ENCODE results near the gene PACRG.
"Not testable (repeated sequence)": the region's sequence is repeated elsewhere in the genome, so short reads cannot be mapped to it uniquely, and the experiment has no call there.

Gene PACRG

DNA sequence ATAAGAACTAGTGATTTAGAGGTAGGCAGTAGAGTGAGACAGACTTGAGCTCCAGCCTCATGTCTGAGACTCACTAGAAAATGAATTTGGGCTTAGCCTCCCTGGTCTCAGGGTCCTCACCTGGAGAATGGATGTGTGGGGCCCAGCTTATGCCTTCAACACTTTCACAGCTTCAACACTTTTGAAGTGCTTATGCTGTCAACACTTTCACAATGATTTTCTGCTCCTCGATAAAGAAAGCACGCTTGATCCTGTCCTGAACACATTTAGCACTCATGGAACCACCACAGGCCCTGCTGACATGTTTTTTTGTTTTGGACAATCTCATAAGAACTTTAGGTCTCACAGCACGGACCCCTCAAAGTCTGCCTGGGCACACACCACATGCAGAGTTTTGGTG lies 229.3 kb downstream of the PACRG start:
- DNase-seq = no peak

DNA sequence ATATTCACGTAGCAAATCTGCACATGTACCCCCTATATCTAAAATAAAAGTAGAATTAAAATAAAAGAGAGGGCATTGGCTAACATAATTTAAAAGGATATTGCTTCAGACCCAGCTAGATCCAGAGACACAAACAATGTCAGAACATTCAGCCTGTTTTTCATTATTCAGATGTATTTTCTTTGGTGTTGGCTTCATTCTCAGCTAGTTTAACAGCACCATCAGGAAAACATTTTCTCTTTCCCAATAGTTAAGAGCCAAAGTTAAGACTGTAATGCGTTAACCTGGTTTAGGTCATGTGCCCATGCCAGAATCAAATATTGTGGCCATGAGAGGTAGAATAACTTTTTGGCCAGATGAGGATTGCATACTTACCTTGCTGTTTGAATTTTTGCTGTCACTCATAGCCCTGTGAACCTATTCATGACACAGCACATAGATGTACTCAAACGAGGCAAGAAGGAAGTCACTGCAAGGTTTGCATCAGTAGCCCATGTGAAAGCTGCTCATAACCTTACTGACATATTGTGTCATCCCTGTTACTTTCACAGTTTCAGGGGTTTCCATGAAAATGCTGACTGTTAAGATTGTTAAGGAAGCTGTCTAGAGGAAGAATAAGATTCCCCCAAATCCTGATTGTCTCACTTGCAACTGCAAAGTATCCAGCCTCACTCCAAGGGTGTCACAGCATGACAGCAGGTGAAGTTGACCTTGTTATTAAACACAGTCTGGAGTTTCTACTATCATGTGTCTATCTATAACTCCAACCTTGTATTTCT lies 233.1 kb downstream of the PACRG start:
- no peak for DNase-seq

DNA sequence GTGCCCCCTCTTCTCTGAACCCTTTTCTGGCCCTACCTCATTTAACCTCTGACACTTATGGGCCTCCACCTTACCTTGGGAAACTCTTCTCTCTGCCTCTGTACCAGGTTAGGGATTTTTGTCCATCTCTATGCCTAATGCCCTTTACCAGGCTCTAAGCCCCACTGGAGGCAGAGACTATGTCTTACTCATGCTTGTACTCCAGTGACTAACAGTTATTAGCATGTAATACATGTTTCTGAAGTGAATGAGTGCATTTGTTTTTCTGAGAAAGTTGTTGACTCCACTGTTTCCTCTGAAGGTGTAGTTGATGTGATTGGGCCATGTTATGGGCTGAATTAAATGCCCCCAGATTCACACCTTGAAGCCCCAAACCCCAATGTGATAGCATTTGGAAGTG lies 234.3 kb downstream of the PACRG start:
- no peak for DNase-seq

DNA sequence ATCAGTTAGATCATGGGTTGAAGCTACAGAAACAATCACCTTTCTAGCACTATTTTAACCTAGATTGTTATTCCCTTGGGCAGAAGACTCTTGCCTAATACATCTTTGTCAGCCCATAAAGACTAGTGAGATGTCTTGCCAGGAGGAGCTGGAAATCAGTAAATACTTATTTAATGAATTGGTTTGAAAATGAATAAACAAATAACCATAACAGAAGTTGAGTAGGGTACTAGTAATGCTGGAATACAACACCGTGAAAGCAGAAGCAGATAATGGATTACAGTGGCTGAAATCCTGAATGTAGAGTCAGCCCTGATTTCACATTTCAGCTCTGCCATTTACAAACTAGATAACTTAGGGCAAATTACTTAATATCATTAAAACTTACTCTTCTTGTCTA lies 236.1 kb downstream of the PACRG start:
- no peak for DNase-seq

DNA sequence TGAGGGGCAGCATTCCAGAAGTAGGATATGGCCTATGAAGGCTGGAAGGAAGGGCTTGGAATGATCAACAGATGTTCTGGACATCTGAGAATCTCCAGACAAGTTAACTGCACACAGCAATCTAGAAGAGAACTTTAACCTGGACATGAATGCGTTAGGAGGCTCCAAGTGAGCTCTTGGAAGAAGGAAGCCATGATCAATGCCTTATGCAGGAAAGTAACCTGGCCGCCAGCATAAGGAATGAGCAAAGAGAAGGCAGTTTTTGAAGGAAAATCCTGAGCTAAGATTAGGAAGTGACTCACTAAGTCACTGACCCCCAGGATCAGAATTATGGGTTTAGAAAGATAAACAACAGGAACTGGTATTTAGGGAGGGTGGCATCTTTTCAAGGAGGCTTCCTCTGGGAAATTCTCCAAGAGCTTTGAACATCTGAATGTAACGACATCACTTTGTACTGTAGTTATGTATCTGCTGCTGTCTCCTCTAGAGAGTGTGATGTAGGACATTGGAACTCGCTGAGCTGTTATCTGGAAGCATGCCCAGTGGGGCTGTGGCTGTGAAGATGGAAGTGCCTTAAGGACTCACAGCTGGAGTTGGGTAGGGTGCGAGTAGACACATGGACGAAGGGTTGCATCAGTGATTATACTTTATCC lies 236.8 kb downstream of the PACRG start:
- peak; percentile 8 for DNase-seq

DNA sequence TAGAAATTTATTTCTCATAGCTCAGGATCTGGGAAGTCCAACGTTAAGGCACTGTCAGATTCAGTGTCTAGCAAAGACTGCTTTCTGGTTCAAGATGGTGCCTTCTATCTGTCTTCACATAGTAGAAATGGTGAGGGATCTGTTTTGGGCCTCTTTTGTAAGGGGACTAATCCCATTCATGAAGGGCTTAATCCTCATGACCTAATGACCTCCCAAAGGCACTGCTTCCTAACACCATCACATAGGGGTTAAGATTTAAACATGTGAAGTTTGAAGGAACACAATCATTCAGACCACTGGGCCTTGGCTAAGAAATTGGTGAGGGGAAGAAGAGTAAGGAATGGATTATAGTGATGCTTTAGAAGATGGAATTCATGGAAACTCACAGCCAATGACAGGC lies 237.6 kb downstream of the PACRG start:
- no peak for DNase-seq

DNA sequence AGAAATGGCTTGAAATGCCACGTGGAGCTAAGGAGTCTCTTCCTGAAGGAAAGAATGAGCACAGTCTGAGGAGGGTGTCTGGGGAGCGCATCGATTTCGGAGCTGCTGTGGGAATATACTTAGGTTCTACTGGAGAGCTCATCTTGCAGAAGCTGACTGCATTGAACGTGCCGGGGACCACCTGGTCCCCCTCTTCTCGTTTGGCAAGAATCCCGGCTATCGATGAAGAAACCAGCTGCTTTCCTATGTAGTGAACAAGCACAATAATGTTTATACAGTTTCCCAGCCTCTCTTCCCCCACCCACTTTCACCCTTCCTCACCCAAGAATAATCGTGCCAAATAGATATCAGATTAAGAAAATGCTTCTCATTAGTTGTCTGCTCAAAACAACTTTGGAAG lies 242.5 kb downstream of the PACRG start:
- DNase-seq = no peak

DNA sequence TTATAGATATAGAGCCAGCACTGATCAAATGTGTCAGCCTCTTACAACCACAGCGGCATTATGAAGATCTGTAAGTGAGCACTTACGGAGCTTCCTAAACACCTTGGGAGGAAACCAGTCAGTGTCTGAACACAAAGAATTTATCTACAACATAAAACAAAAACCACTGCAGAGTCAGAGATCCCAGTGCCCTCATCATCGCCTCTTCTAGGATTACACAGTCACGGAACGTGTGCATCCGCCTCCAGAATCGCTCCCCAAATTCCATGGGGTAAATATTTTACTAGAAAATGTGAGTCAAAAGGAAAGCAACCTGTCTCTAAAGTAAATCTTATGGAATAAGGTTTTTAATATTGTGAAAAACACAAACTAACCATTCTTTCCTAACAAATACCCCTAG lies 243.6 kb downstream of the PACRG start:
- DNase-seq = no peak

- DNase-seq = no peak
Observed at GRCh38 chr6:162973151-162973872, 245.5 kb downstream of the PACRG start.

- DNase-seq = no peak
Observed at GRCh38 chr6:162973980-162974379, 246.2 kb downstream of the PACRG start.

DNA sequence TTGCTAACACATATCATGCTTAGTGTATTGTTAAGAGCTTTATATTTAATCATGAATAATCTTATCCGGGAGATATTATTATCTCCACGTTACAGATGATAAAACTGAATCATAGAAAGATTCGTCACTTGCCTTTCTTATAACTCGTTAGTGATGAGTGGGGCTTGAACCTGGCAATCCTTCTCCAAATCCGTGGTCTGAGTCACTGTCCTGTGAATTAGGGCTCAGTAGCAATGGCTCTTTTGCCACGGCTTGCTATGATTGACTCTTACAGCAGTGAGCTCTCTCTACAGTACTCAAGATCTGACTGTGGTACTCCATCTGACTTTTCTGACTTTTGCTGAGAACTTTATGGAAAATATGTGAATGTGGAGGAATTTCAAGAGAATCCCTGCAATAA lies 246.9 kb downstream of the PACRG start:
- DNase-seq = no peak

DNA sequence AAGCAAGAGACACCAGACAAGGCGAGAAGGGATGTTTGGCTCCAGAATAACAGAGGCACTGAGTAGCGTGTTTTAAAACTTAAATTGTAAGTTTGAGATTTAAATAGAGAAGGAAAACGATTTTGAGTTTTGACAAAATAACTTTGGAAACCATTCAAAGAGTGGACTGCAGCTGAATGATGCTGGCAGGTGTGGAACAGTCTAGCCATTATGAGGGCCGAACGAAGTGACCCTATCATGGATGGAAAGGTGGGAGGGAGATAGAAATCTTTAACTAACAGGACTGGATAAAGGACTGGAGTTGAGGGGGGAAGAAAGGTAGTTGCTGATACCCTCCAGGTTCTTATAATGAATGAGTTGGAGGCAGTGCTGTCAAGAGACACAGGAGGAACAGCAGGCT lies 248.4 kb downstream of the PACRG start:
- no peak for DNase-seq

DNA sequence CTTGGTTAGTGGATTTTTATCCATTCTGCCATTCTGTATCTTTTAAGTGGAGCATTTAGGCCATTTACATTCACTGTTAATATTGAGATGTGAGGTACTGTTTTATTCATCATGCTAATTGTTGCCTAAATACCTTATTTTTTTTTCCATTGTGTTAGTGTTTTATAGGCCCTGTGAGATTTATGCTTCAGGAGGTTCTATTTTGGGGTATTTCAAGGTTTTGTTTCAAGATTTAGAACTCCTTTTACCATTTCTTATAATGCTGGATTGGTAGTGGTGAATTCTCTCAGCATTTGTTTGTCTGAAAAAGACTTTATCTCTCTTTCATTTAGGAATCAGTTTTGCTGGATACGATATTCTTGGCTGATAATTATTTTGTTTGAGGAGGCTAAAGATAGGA lies 255.5 kb downstream of the PACRG start:
- DNase-seq = not testable (repeated sequence)

GRCh38 chr6:162998777-162999176 lies 271.0 kb downstream of the PACRG start:
- DNase-seq = no peak

DNA sequence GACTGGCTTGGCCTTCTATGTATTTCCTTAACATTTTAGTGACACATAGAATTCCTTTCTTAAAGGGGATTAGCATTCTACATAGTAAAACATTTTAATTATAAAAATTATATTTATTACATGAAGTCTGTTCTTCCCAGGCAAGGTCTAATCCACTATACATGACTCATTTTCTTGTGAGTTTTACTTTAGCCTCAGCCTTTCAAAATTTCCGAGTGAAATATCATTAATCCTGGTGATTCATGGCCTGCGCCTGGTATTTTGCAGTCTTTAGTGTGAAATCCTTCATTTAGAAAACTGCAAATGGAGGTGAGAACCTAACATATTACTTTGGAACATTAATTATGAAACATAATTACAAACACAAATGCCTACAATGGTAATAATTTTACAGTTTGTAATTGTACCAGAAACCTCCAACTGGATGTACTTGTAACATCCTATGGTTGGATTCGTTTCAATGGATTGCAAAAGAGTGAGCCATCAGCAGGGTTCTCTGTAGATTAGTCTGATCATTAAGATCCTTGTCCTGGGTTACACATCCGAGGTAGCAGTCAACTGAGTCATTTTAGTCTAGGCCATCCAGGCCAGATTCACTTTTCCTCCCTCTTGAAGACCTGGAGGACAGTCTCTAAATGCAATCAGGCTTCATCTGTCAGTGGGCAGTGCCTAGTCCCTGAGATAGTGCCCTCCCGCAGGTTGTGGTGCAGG lies 272.0 kb downstream of the PACRG start:
- DNase-seq = no peak

- DNase-seq = no peak
Observed at GRCh38 chr6:163001330-163001729, 273.6 kb downstream of the PACRG start.

- no peak for DNase-seq
Observed at GRCh38 chr6:163008186-163008585, 280.4 kb downstream of the PACRG start.

DNA sequence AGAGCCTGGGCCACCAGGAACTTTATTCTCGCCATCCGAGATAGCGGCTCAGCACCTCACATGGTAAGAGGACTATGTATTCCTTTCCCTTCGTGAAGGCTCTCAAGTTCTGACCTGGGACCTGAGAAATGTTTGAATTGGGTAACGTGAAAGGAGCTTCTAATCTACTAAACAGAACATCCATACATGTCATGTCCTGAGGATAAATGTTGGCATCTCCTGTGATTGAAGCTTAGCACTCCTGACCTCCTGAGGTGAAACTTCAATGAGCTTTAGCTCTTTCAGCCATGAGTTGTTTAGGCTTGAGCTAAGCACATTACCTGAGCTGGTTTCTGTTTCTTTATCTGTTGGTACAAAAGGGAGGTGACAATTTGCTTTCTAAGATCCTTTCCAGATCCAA lies 280.9 kb downstream of the PACRG start:
- no peak for DNase-seq

DNA sequence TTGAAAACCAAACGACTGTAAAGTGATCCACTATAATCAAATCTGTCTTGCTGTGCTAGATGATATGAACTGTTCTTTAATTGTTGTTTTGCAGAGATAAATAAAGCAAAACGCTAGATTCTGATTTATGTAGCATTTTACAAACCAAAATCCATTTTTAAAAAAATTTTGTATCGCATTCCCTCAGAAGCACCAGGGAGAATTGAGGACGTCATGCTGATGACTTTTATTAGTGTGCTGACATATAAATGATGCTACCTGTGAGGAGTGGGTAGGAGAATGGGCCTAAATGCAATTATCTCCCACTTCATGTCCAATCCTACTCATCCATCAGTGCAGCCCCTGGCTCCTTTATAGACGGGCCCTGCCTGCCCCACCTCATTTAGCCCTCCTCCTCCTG lies 282.4 kb downstream of the PACRG start:
- DNase-seq = no peak

GRCh38 chr6:163014736-163015135 lies 287.0 kb downstream of the PACRG start:
- DNase-seq = no peak

DNA sequence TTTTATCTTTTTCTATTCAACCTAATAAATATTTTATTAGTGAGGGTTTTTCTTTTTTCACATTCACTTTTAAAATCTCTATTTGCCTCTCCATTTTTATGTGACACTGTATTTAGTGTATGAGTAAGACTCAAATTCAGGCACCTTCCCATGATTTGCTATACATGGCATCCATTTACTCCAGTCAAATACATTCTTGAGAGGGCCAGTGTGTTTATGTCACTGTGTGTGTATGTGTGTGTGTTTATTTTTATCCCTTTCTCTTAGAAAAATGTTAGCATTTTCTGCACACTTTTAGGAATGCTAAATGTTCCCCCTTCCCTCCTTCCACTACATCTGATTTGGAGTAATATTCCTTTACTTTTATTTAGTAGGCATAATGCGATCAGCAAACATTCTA lies 290.0 kb downstream of the PACRG start:
- no peak for DNase-seq

- no peak for DNase-seq
Observed at GRCh38 chr6:163019926-163020325, 292.2 kb downstream of the PACRG start.

DNA sequence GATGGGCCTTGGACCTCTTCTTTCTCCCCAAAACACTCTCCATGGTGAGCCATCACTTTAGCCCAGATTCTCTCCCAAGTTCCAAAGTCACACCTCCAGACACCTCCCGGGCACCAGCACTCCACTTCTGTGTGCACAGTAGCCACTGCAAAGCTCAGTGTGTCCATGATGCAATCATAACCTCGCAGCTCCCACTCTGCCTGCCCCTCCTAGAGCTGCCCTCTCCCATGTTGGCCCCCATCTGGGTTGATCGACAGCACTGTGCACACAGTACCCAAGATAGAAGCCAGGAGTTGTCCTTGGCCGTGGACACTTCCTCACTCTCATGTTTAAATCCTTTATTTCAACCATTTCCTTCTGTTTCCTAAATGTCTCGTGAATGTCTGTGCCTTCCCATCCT lies 293.3 kb downstream of the PACRG start:
- no peak for DNase-seq

DNA sequence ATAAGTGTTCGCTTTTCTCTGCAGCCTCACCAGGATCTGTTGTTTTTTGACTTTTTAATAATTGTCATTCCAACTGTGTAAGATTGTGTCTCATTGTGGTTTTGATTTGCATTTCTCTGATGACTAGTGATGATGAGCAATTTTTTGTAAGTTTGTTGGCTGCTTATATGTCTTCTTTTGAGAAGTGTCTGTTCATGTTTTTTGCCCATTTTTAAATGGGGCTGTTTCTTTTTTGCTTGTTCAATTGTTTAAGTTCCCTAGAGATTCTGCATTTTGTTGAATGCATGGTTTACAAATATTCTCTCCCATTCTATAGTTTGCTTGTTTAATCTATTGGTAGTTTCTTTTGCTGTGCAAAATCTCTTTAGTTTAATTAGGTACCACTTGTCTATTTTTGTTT lies 295.9 kb downstream of the PACRG start:
- no peak for DNase-seq

All from RPMI8226 (cell line).